HG03025 (cell line): ENCODE data around the gene CFDP1.
"Not testable (repeated sequence)": the region's sequence is repeated elsewhere in the genome, so short reads cannot be mapped to it uniquely, and the experiment has no call there.

ENCODE experiments used
- ATAC-seq: cut with Tn5 transposase; IDR thresholded peaks from one replicate; pipeline ENCODE4 v1.9.1; 2021; ENCODE audit warnings: mild to moderate bottlenecking, moderate library complexity; ENCODE audit not compliant: unreplicated experiment, low FRiP score

The CFDP1 gene

GRCh38 chr16:75272097-75272551 lies 161.2 kb downstream of the CFDP1 start:
- ATAC-seq = no peak

GRCh38 chr16:75271441-75272096 lies 161.7 kb downstream of the CFDP1 start:
- no peak for ATAC-seq

GRCh38 chr16:75269358-75269757 lies 163.9 kb downstream of the CFDP1 start:
- ATAC-seq = not testable (repeated sequence)

GRCh38 chr16:75267631-75268264 lies 165.6 kb downstream of the CFDP1 start:
- no peak for ATAC-seq

- ATAC-seq = no peak
These were observed 166.3 kb downstream of the CFDP1 start for GRCh38 chr16:75266738-75267630.

GRCh38 chr16:75265911-75266701 lies 167.2 kb downstream of the CFDP1 start:
- ATAC-seq = peak; percentile 68

- ATAC-seq = peak; percentile 15
These were observed 168.0 kb downstream of the CFDP1 start for GRCh38 chr16:75264999-75265910.

- ATAC-seq = no peak
These were observed 168.8 kb downstream of the CFDP1 start for GRCh38 chr16:75264457-75264998.

GRCh38 chr16:75263963-75264445 lies 169.3 kb downstream of the CFDP1 start:
- no peak for ATAC-seq

GRCh38 chr16:75263291-75263962 lies 169.9 kb downstream of the CFDP1 start:
- no peak for ATAC-seq

GRCh38 chr16:75262800-75263127 lies 170.5 kb downstream of the CFDP1 start:
- no peak for ATAC-seq

GRCh38 chr16:75262104-75262799 lies 171.1 kb downstream of the CFDP1 start:
- ATAC-seq = no peak

- no peak for ATAC-seq
These were observed 171.7 kb downstream of the CFDP1 start for GRCh38 chr16:75261590-75262078.

- ATAC-seq = no peak
These were observed 172.3 kb downstream of the CFDP1 start for GRCh38 chr16:75260851-75261589.

GRCh38 chr16:75258807-75259141 lies 174.5 kb downstream of the CFDP1 start:
- no peak for ATAC-seq

- ATAC-seq = no peak
These were observed 175.2 kb downstream of the CFDP1 start for GRCh38 chr16:75257886-75258806.
